Measurements from ENCODE around the gene RGS7BP.

The RGS7BP gene

DNA sequence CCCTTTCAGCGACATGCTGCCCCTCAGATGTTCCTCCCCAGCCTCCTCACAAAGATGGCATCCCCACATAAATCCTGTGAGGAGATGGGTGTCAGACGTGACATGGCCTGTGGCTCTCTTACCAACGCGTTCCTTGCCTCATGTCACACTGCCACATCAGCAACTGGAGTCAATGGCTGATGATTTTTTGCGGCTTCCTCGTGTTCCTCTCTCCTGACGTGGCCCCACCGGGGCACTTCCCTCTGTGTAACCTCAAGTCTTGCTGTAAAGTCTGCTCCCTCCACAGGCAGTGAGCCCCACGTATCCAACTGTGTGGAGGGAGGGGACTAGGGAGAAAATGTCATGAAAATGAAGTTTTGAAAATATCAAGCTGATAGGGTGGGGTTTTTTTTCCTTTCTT, 131.3 kb downstream of the RGS7BP start:
- no peak for DNase-seq

GRCh38 chr5:64637837-64638443, 132.1 kb downstream of the RGS7BP start:
- DNase-seq = no peak

DNA sequence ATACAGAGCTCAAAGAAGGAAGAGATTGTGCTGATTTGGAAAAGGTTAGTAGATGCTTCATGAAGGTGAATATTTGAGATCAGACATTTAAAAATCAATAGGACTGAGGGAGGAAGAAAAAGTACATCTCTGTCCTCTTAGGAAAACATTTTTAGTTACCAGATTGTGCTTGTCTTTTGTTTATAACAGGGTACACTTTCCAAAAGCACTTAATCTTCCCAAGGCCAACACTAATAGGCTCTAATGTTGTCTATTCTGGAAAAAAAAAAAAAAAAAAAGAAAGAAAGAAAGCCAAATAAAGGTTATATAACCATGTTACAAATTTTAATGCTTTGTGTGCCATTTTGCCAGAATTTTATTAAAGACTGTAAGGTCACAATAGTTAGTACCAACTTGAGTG, 139.0 kb downstream of the RGS7BP start:
- DNase-seq = no peak

DNA sequence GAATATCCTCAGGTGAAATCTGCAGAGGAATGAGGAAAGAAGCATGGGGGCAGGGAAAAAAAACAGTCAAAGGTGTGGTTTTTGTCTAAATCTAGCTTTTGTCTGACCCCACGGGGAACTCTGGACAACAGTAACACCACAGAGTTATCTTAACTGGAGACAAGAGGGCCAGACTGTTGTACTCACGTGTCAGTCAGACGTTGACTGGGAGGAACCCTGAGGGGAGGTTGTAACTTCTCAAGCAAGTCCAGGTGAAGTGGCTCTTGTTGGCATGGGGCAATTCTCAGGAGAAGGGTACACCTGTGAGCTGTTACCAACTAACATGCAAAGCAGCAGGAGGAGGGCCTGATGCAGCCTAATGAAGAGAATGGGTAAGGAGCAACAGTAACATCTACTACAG, 140.4 kb downstream of the RGS7BP start:
- no peak for DNase-seq

- DNase-seq = no peak
Observed at GRCh38 chr5:64649512-64649911, 143.7 kb downstream of the RGS7BP start.

DNA sequence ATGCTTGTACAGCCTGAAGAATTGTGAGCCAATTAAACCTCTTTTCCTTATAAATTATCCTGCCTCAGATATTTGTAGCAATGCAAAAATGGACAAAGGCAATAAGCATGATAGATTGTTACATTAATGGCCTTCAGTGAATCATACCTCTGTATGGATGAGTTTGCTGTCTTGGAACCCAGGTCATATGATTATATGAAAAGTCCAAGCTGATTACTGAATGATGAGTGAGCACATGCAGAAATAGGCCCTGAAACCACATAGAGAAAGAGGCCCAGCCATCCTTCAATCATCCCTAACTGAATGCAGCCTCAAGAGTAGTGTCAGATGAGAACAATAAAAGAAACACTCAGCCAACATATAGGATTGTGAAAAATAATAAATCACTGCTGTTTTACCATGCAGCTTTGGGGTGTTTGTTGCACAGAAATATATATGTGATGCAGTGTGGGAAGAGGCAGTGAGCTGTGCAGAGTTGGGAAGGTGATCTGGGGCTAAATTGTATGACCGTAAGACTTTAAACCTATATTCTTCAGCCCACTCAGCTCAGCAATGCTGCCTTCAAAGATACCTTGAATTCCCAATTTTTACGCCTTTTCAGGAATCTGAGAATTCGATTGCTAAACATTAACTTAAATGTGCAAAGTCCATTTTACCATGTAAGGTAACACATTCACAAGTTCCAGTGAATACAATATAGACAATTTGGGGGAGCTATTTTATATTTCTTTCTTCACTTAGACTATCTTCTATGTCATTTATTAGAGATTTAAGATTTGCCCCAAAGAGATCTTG, 148.1 kb downstream of the RGS7BP start:
- no peak for DNase-seq

DNA sequence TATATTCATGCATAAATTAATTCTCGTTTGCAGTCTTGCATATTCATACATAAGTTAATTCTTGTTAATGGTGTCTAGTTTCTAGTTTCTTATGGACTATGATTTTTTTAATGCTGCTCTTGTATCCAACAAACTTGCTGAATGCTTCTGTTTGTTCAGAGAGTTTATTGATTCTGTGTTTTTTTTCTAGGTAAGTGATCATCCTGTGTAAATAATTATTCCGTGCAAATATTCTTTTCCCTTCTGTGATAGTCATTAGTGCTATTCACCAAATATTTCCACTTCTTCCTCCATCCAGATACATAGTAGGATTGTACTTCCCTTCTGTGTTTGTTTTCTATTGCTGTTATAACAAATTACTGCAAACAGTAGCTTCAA, 148.7 kb downstream of the RGS7BP start:
- no peak for DNase-seq

- no peak for DNase-seq
Observed at GRCh38 chr5:64655596-64655995, 149.8 kb downstream of the RGS7BP start.

- DNase-seq = no peak
Observed at GRCh38 chr5:64659289-64659688, 153.5 kb downstream of the RGS7BP start.
